H1 (cell line): Measurements from ENCODE around the gene DNM2. TPM values are rescaled to one million over a fixed set of nuclear protein-coding genes. Genes with fewer than 3 reads are reported as not detected.

Experiments
- CTCF ChIA-PET: fragments of 300-600 bp; sonication (Branson Sonifier 250); formaldehyde crosslinking; loops from one replicate; lab custom pipeline; 2021; ENCODE audit not compliant: partially characterized antibody; lab: Charles Lee
- POLR2A ChIA-PET: fragments of 300-600 bp; sonication (Branson Sonifier 250); formaldehyde crosslinking; loops from one replicate; lab custom pipeline; 2021; ENCODE audit warnings: inconsistent platforms; ENCODE audit not compliant: partially characterized antibody; lab: Charles Lee
- DNase-seq, 2 experiments: peaks; one replicate each; pipeline versions ENCODE4 v3.0.0 to v3.0.0-alpha.2; 2010 to 2022; ENCODE audit warnings: low spot score in 2 of 2, low read depth in 1 of 2, mixed read lengths in 1 of 2
- FAIRE-seq: peaks from 2 replicates; lab custom pipeline; 2011; peaks lifted over from hg19 to GRCh38; lab: Jason Lieb, UNC
- H2AFZ ChIP-seq: 2 replicates; pipeline ENCODE4 v1.8.1; 2012; ENCODE audit warnings: low read length, inconsistent platforms
- H2AK5ac ChIP-seq: 2 replicates; pipeline ENCODE4 v1.6.1; 2013; ENCODE audit warnings: low read depth, low read length
- H2BK120ac ChIP-seq: replicated peaks from 2 replicates; pipeline ENCODE3; 2013; ENCODE audit warnings: low read depth, low read length, inconsistent platforms
- H2BK12ac ChIP-seq: 2 replicates; pipeline ENCODE4 v1.6.1; 2013; ENCODE audit warnings: low read depth, low read length
- H2BK15ac ChIP-seq: 2 replicates; pipeline ENCODE4 v1.6.1; 2013; ENCODE audit warnings: low read length
- H2BK20ac ChIP-seq: 2 replicates; pipeline ENCODE4 v1.6.1; 2013; ENCODE audit warnings: low read length
- H2BK5ac ChIP-seq: 2 replicates; pipeline ENCODE4 v1.6.1; 2013; ENCODE audit warnings: low read depth, low read length
- H3K14ac ChIP-seq: 2 replicates; pipeline ENCODE4 v1.6.1; 2013; ENCODE audit warnings: inconsistent platforms; ENCODE audit not compliant: insufficient read length
- H3K18ac ChIP-seq: 2 replicates; pipeline ENCODE4 v1.6.1; 2013; ENCODE audit warnings: low read length; ENCODE audit errors: extremely low read depth
- H3K23ac ChIP-seq: 2 replicates; pipeline ENCODE4 v1.6.1; 2013; ENCODE audit warnings: inconsistent platforms; ENCODE audit not compliant: insufficient read length
- H3K23me2 ChIP-seq: 2 replicates; pipeline ENCODE4 v1.6.1; 2013; ENCODE audit warnings: low read depth, low read length
- H3K27ac ChIP-seq: 2 replicates; pipeline ENCODE4 v1.6.1; 2011; ENCODE audit warnings: low read depth, low read length, inconsistent platforms
- H3K27me3 ChIP-seq, 4 experiments: replicated peaks in 1 of 4; 1 replicate in 1 of 4; 2 replicates in 3 of 4; pipeline versions ENCODE4 v1.6.1 to v1.8.1; 2011 to 2013; ENCODE audit warnings: low read length in 3 of 4, mild to moderate bottlenecking in 3 of 4, inconsistent platforms in 2 of 4, mixed read lengths in 2 of 4, moderate library complexity in 1 of 4; ENCODE audit not compliant: control insufficient read depth in 3 of 4, insufficient read depth in 3 of 4; ENCODE audit errors: extremely low read depth in 1 of 4
- H3K36me3 ChIP-seq, 4 experiments: 2 replicates each; pipeline versions ENCODE4 v1.6.1 to v1.8.1; 2011 to 2013; ENCODE audit warnings: mild to moderate bottlenecking in 4 of 4, low read length in 3 of 4, moderate library complexity in 2 of 4, control low read depth in 1 of 4, inconsistent platforms in 1 of 4; ENCODE audit not compliant: insufficient read depth in 4 of 4, control insufficient read depth in 2 of 4
- H3K4ac ChIP-seq: replicated peaks from 2 replicates; pipeline ENCODE3; 2013; ENCODE audit warnings: low read length, low read depth, mixed read lengths, inconsistent platforms; ENCODE audit not compliant: insufficient read length
- H3K4me1 ChIP-seq, 4 experiments: replicated peaks in 1 of 4; 1 replicate in 1 of 4; 2 replicates in 3 of 4; pipeline versions ENCODE4 v1.6.1 to v1.8.1; 2011 to 2013; ENCODE audit warnings: low read length in 3 of 4, inconsistent platforms in 2 of 4, mixed read lengths in 1 of 4; ENCODE audit not compliant: insufficient read depth in 4 of 4, control insufficient read depth in 3 of 4
- H3K4me2 ChIP-seq, 2 experiments: 2 replicates each; pipeline versions ENCODE4 v1.6.1 to v1.8.1; 2011 to 2013; ENCODE audit warnings: low read depth in 2 of 2, low read length in 2 of 2, control low read depth in 1 of 2, inconsistent platforms in 1 of 2, mild to moderate bottlenecking in 1 of 2; ENCODE audit not compliant: insufficient read depth in 1 of 2
- H3K4me3 ChIP-seq, 4 experiments: fragments of 200-600, 300-600 bp in 1 of 4; sonication (generic), shearing (Covaris generic), sonication (Bioruptor Twin) in 1 of 4; 2 replicates each; pipeline versions ENCODE4 v1.5.1 to v1.8.1; 2011 to 2016; ENCODE audit warnings: low read length in 4 of 4, low read depth in 3 of 4, control low read depth in 2 of 4, inconsistent platforms in 2 of 4, mild to moderate bottlenecking in 2 of 4, mixed read lengths in 1 of 4, moderate library complexity in 1 of 4; ENCODE audit not compliant: insufficient read depth in 2 of 4; ENCODE audit errors: extremely low read depth in 1 of 4
- H3K56ac ChIP-seq: replicated peaks from 2 replicates; pipeline ENCODE3; 2013; ENCODE audit warnings: low read depth, mild to moderate bottlenecking, mixed read lengths, low read length, inconsistent platforms; ENCODE audit not compliant: insufficient read length
- H3K79me1 ChIP-seq: 2 replicates; pipeline ENCODE4 v1.6.1; 2013; ENCODE audit warnings: low read depth, low read length, control low read depth
- H3K79me2 ChIP-seq, 2 experiments: 2 replicates each; pipeline versions ENCODE4 v1.6.1 to v1.8.1; 2012 to 2013; ENCODE audit warnings: low read length in 2 of 2, mild to moderate bottlenecking in 2 of 2, inconsistent platforms in 1 of 2; ENCODE audit not compliant: insufficient read depth in 2 of 2, control insufficient read depth in 1 of 2
- H3K9ac ChIP-seq, 4 experiments: replicated peaks in 1 of 4; 1 replicate in 1 of 4; 2 replicates in 3 of 4; pipeline versions ENCODE4 v1.6.1 to v1.8.1; 2011 to 2013; ENCODE audit warnings: low read depth in 3 of 4, low read length in 3 of 4, control low read depth in 2 of 4, mild to moderate bottlenecking in 2 of 4, moderate library complexity in 2 of 4, inconsistent platforms in 1 of 4; ENCODE audit errors: extremely low read depth in 1 of 4
- H3K9me3 ChIP-seq, 2 experiments: 2 replicates each; pipeline versions ENCODE4 v1.6.1 to v1.8.1; 2012 to 2013; ENCODE audit warnings: mild to moderate bottlenecking in 2 of 2, moderate library complexity in 2 of 2, control low read depth in 1 of 2, inconsistent platforms in 1 of 2, low read depth in 1 of 2, low read length in 1 of 2, mixed read lengths in 1 of 2; ENCODE audit not compliant: insufficient read depth in 2 of 2
- H4K20me1 ChIP-seq, 2 experiments: replicated peaks in 1 of 2; 2 replicates each; pipeline versions ENCODE3 to v1.8.1; 2011 to 2013; ENCODE audit warnings: inconsistent platforms in 2 of 2, low read length in 2 of 2, mild to moderate bottlenecking in 1 of 2; ENCODE audit not compliant: insufficient read depth in 2 of 2, control insufficient read depth in 1 of 2
- H4K5ac ChIP-seq: 2 replicates; pipeline ENCODE4 v1.6.1; 2013; ENCODE audit warnings: low read length, low read depth, mixed read lengths, inconsistent platforms; ENCODE audit not compliant: insufficient read length
- H4K8ac ChIP-seq: 2 replicates; pipeline ENCODE4 v1.8.0; 2013; ENCODE audit warnings: mild to moderate bottlenecking, moderate library complexity, low read length, inconsistent platforms; ENCODE audit not compliant: insufficient read depth; ENCODE audit errors: extremely low read depth
- H4K91ac ChIP-seq: replicated peaks from 2 replicates; pipeline ENCODE3; 2013; ENCODE audit warnings: low read length, mixed read lengths, inconsistent platforms; ENCODE audit not compliant: insufficient read length
- BRCA1 ChIP-seq: IDR thresholded peaks from 2 replicates; pipeline ENCODE4 v1.6.1; 2012; ENCODE audit warnings: low read depth, low read length, improper control_type of control experiment
- E2F6 ChIP-seq: IDR thresholded peaks from 2 replicates; pipeline ENCODE4 v1.6.1; 2012; ENCODE audit warnings: inconsistent platforms
- GABPA ChIP-seq: IDR thresholded peaks from 2 replicates; pipeline ENCODE4 v1.6.1; 2011; ENCODE audit warnings: mild to moderate bottlenecking, low read length, moderate library complexity, borderline replicate concordance; ENCODE audit not compliant: insufficient read depth
- JUN ChIP-seq: IDR thresholded peaks from 2 replicates; pipeline ENCODE4 v1.6.1; 2011; ENCODE audit warnings: low read depth, mild to moderate bottlenecking, improper control_type of control experiment, low read length
- JUND ChIP-seq: IDR thresholded peaks from 2 replicates; pipeline ENCODE4 v1.6.1; 2011; ENCODE audit warnings: mild to moderate bottlenecking, improper control_type of control experiment, low read length
- MAX ChIP-seq: IDR thresholded peaks from 2 replicates; pipeline ENCODE4 v1.6.1; 2012; ENCODE audit warnings: inconsistent platforms
- RBBP5 ChIP-seq: IDR thresholded peaks from 2 replicates; pipeline ENCODE4 v1.7.1; 2012; ENCODE audit warnings: low read depth, mild to moderate bottlenecking, inconsistent platforms, low read length, moderate library complexity, borderline replicate concordance
- RFX5 ChIP-seq: IDR thresholded peaks from 2 replicates; pipeline ENCODE4 v1.6.1; 2011; ENCODE audit warnings: low read depth, low read length, improper control_type of control experiment, borderline replicate concordance
- SAP30 ChIP-seq: fragments of 300-600 bp; sonication (generic); IDR thresholded peaks from 2 replicates; pipeline ENCODE4 v1.7.1; 2012; ENCODE audit warnings: low read length, moderate library complexity, mild to moderate bottlenecking, inconsistent platforms; ENCODE audit not compliant: insufficient read depth, insufficient replicate concordance
- WGBS, 2 experiments: shearing (Covaris generic) in 1 of 2; methylation state at CpG; one replicate each; pipeline versions ENCODE4 v1.1.6 to v1.1.7; 2013 to 2015; ENCODE audit warnings: low lambda C conversion rate in 2 of 2, mixed read lengths in 2 of 2, inconsistent platforms in 1 of 2, low coverage in 1 of 2, missing lambda C conversion rate in 1 of 2; ENCODE audit not compliant: insufficient replicate concordance in 2 of 2, insufficient coverage in 1 of 2, insufficient read length in 1 of 2; ENCODE audit errors: extremely low coverage in 1 of 2, missing lambda C conversion rate in 1 of 2; 5-methylcytosine and 5-hydroxymethylcytosine counted together
- polyA plus RNA-seq, 7 experiments: library from polyadenylated mRNA; depleted of rRNA in 3 of 7; stranded (reverse) in 5 of 7; unstranded in 2 of 7; fragments of >200 nt in 5 of 7; fragments of 200-250 nt in 2 of 7; gene quantifications; 1 replicate in 5 of 7; 2 replicates in 1 of 7; 4 replicates in 1 of 7; pipeline versions ENCODE4 v1.2.1 to v1.2.3, GENCODE V29; 2011 to 2013; ENCODE audit warnings: missing spikeins in 2 of 7, mixed read lengths in 2 of 7
- total RNA-seq: library from RNA; stranded (reverse); fragmentation: NEBNext Ultra II Directional; extraction: Animal tissue kit (Norgen Biotek cat#: 25700); gene quantifications from 2 replicates; pipeline ENCODE4 v1.2.1, GENCODE V29; 2021
- TF ChIP-seq, protein P1 (sequence below): IDR thresholded peaks from 2 replicates; pipeline ENCODE4 v1.6.1; 2011; ENCODE audit warnings: low read depth, mild to moderate bottlenecking, low read length; ENCODE audit not compliant: insufficient read depth

DNM2 gene
- total and polyA plus RNA-seq, 2 of the 8 experiments (the other 6 are each of a cell fraction or from before 2014, with no cell fraction given), result 61.9 to 120 TPM

DNA sequence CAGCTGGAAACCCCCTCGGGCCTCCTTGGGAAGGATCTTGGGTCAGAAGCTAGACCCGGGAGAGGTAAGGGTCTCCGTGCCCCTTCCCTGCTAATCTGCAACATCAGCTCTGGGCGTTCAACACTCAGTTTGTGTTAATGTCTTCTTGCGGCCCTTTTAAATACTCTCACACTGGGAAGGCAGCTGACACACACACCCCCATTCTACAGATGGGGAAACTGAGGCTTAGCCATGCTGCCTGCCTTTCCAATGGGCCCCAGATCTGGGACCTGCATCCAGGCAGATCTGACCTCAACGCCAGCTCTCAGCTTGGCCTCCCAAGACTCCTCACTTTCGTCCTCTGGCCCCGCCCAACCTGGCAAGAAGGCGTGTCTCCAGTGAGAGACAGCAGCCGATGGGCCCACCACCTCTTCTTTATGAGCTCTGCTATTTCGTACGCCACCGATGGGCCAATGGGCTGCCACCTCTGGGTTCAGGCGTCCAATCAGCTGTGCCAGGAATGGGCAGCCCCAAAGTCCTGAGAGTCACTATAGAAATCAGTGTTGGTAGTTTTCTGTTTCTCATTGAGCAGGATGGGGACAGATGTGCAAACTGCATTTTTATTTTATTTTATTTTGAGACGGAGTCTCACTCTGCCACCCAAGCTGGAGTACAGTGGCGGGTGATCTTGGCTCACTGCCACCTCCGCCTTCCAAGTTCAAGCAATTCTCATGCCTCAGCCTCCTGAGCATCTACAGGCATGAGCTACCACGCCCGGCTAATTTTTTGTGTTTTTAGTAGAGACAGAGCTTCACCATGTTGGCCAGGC, 43.8 kb downstream of the DNM2 start:
- no peak overlapping the region for H2BK120ac ChIP-seq
- CTCF ChIA-PET, result interaction anchor here (1.0 to 2.0 kb wide), 5 partner anchors 13 to 62 kb away, joined by 3 to 6 read pairs (median 6); partner anchors contain the start of gene DNM2
- H4K5ac ChIP-seq, result no peak overlapping the region
- H4K91ac ChIP-seq, result no peak overlapping the region
- H3K79me2 ChIP-seq, result peaks cover 0 to 24% of the 10 kb centered on the region in 2 experiments; a peak in 2 of 4 replicates
- H2AK5ac ChIP-seq, result no peak overlapping the region
- no peak overlapping the region for H3K56ac ChIP-seq
- DNase-seq, result no peak
- no peak overlapping the region for H4K8ac ChIP-seq
- WGBS, 2 experiments, result 91% methylated on average over 19 of the region's 19 CpGs; no CpG with 5 or more reads in 1 of the 2 experiments
- no peak overlapping the region for H2BK5ac ChIP-seq
- no peak overlapping the region for H3K9ac ChIP-seq
- H3K4me1 ChIP-seq, result peaks cover 2 to 5% (median 4%) of the 10 kb centered on the region in 4 experiments; a peak in 5 of 7 replicates
- peaks cover 5 to 13% of the 10 kb centered on the region in 2 experiments for H4K20me1 ChIP-seq
- H3K4ac ChIP-seq, result no peak overlapping the region
- no peak overlapping the region for H3K4me3 ChIP-seq
- H2BK20ac ChIP-seq, result no peak overlapping the region
- no peak overlapping the region for H3K18ac ChIP-seq
- no peaks in the 10 kb centered on the region for H3K9me3 ChIP-seq
- H2AFZ ChIP-seq, result no peak overlapping the region
- POLR2A ChIA-PET, result interaction anchor here (0.6 to 1.3 kb wide), 2 partner anchors 9 to 32 kb away, joined by 3 to 4 read pairs; no protein-coding TSS in a partner anchor
- H3K4me2 ChIP-seq, result no peak overlapping the region
- no peak overlapping the region for H2BK15ac ChIP-seq
- H3K27me3 ChIP-seq, result no peaks in the 10 kb centered on the region
- peaks cover 11% of the 10 kb centered on the region for H3K79me1 ChIP-seq
- H3K27ac ChIP-seq, result no peak overlapping the region
- H3K36me3 ChIP-seq, result peaks cover 0 to 12% (median 1%) of the 10 kb centered on the region in 4 experiments; a peak in 2 of 8 replicates
- H3K23me2 ChIP-seq, result no peaks in the 10 kb centered on the region
- no peak overlapping the region for H3K14ac ChIP-seq
- no peak overlapping the region for H2BK12ac ChIP-seq
- H3K23ac ChIP-seq, result no peak overlapping the region
- no peak for TF ChIP-seq JUND
- TF ChIP-seq MAX, result no peak
- no peak for TF ChIP-seq JUN
- TF ChIP-seq SAP30, result no peak
- TF ChIP-seq E2F6, result no peak
- TF ChIP-seq, protein P1, sequence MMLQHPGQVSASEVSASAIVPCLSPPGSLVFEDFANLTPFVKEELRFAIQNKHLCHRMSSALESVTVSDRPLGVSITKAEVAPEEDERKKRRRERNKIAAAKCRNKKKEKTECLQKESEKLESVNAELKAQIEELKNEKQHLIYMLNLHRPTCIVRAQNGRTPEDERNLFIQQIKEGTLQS, result no peak
- no peak for TF ChIP-seq RBBP5
- no peak for TF ChIP-seq RFX5
- no peak for TF ChIP-seq GABPA
- no peak for TF ChIP-seq BRCA1
- FAIRE-seq, result no peak
